ENCODE data around the gene ZBTB6.
A peak's percentile ranks its signal among the peaks of the same experiment; 100 is the strongest.
"Not testable (repeated sequence)": the region's sequence is repeated elsewhere in the genome, so short reads cannot be mapped to it uniquely, and the experiment has no call there.

ZBTB6 gene

GRCh38 chr9:122922713-122923112, 9.6 kb upstream of the ZBTB6 start:
- no peak for DNase-seq

- no peak for DNase-seq
These were observed 5.2 kb upstream of the ZBTB6 start for GRCh38 chr9:122918310-122918709.

- no peak for DNase-seq
These were observed 506 bp downstream of the ZBTB6 start for GRCh38 chr9:122912671-122912963.

GRCh38 chr9:122906122-122906521, 7.0 kb downstream of the ZBTB6 start:
- DNase-seq = not testable (repeated sequence)

GRCh38 chr9:122904823-122905710, 8.1 kb downstream of the ZBTB6 start, which contains the start of gene RC3H2:
RC3H2 (minus strand) TSS chr9:122905359; CDS start chr9:122897509, 7,850 bp downstream.
- peak; percentile 99 for DNase-seq

- DNase-seq = peak; percentile 37
These were observed 8.7 kb downstream of the ZBTB6 start for GRCh38 chr9:122904466-122904822.

- DNase-seq = peak; percentile 54
These were observed 12.3 kb downstream of the ZBTB6 start for GRCh38 chr9:122900791-122901190.

GRCh38 chr9:122897969-122898368, 15.2 kb downstream of the ZBTB6 start:
- no peak for DNase-seq

- DNase-seq = no peak
These were observed 24.6 kb downstream of the ZBTB6 start for GRCh38 chr9:122888480-122888879.

GRCh38 chr9:122883125-122883524, 30.0 kb downstream of the ZBTB6 start:
- DNase-seq = no peak

- no peak for DNase-seq
These were observed 33.7 kb downstream of the ZBTB6 start for GRCh38 chr9:122879443-122879842.

GRCh38 chr9:122875523-122875922, 37.6 kb downstream of the ZBTB6 start:
- no peak for DNase-seq

- DNase-seq = not testable (repeated sequence)
These were observed 45.8 kb downstream of the ZBTB6 start for GRCh38 chr9:122867276-122867675.

GRCh38 chr9:122866079-122866478, 47.0 kb downstream of the ZBTB6 start:
- no peak for DNase-seq

GRCh38 chr9:122865300-122865699, 47.8 kb downstream of the ZBTB6 start:
- no peak for DNase-seq

GRCh38 chr9:122863407-122863806, 49.7 kb downstream of the ZBTB6 start:
- no peak for DNase-seq

- DNase-seq = no peak
These were observed 52.6 kb downstream of the ZBTB6 start for GRCh38 chr9:122860319-122861142.

Data from CD4-positive, alpha-beta T cell treated with Interleukin-17A for 1 hour (primary cell).